A673 (cell line): ENCODE measurements around the gene HCAR2.

ENCODE experiments used
- EZH2 ChIP-seq: fragments of 200-600 bp; sonication (generic); IDR thresholded peaks from 2 replicates; pipeline ENCODE4 v1.6.1; 2017; ENCODE audit warnings: borderline replicate concordance, low read depth, mild to moderate bottlenecking, mixed read lengths, antibody characterized with exemption, low read length; ENCODE audit not compliant: poor library complexity, severe bottlenecking
- TF ChIP-seq, protein P1 (sequence below): fragments of 300-800, 200-600 bp; sonication (generic); conservative IDR thresholded peaks from 2 replicates; pipeline ENCODE4 v1.5.1; 2017; ENCODE audit warnings: low read depth, mild to moderate bottlenecking, antibody characterized with exemption, low read length, moderate library complexity, mixed read lengths

DNA sequence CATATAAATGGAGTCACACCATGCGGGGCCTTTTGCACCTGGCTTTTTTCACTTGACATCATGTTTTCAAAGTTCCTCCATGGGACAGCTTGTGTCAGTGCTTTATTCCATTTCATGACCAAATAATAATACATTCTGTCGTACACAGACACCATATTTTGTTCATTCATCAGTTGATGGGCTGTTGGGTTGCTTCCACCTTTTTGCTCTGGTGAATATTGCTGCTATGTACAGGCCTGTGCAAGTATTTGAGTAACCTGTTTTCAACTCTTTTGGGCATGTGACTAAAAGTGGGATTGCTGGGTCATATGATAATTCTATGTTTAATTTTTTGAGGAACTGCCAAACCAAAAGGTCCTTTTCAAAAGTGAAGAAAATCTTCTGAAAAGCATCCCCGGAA is 46.9 kb downstream of the HCAR2 start:
- TF ChIP-seq, protein P1, sequence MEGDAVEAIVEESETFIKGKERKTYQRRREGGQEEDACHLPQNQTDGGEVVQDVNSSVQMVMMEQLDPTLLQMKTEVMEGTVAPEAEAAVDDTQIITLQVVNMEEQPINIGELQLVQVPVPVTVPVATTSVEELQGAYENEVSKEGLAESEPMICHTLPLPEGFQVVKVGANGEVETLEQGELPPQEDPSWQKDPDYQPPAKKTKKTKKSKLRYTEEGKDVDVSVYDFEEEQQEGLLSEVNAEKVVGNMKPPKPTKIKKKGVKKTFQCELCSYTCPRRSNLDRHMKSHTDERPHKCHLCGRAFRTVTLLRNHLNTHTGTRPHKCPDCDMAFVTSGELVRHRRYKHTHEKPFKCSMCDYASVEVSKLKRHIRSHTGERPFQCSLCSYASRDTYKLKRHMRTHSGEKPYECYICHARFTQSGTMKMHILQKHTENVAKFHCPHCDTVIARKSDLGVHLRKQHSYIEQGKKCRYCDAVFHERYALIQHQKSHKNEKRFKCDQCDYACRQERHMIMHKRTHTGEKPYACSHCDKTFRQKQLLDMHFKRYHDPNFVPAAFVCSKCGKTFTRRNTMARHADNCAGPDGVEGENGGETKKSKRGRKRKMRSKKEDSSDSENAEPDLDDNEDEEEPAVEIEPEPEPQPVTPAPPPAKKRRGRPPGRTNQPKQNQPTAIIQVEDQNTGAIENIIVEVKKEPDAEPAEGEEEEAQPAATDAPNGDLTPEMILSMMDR: no peak
- no peak for TF ChIP-seq EZH2
